ENCODE measurements around the gene WNT11.

Gene WNT11

DNA sequence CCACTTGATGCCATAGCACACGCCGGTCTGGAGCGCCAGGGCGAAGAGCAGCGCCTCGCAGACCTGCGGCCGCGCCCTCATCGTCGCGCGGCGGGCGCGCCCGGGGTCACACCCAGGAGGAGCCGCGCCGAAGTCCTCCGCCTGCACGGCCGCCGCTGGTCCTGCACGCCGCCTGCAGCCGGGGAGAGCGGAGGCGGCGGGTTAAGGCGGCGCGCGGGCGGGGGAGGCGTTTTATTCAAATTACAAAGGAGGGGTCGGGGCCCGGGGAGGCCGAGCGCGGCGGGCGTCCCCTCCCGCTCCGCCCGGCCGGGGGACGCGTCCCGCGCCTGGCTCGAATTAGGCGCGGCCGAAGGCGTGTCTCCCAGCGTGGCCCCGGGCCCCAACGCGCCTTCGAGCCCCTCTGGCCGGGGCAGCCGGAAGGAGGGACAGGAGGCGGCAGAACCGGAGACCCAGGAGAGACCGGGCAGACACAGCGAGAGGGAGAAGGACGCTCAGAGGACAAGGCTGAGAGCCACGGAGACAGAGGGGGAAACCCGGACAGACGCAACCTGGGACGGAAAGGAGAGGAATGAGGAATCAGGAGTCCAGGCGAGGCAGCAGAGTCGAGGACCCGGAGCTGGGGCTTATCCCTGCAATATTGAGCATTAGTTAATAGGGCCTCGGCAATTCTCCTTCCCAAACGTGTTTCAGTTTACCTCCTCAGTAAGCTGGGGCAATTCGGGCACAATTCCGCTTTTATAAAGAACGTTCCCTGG is at the start of gene WNT11:
Gene WNT11, minus strand, starts transcription at position 176 of the 755 bp plus-strand sequence. Its CDS starts 95 bp downstream, at position 81.
- DNase-seq (ENCODE audit: low read depth in 2 of 2): no peak

DNA sequence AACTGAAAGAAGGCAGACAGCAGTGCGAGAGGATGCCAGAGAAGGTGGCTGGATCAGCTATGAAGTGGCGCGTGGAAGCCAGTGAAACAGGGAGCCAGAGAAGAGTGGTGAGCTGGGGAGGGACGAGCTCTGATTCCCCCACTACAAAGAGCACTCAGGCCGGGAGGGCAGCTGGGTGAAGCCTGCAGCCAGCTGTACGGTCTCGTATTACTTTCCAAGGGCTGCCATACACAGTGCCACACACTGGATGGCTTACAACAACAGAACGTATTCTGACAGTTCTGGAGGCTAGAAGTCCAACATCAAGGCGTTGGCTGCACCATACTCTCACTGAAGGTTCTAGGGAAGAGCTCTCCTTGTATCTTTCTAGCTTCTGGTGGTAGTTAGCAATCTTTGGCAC is 47.1 kb upstream of the WNT11 start:
- no peak for DNase-seq (ENCODE audit: low read depth in 2 of 2)

DNA sequence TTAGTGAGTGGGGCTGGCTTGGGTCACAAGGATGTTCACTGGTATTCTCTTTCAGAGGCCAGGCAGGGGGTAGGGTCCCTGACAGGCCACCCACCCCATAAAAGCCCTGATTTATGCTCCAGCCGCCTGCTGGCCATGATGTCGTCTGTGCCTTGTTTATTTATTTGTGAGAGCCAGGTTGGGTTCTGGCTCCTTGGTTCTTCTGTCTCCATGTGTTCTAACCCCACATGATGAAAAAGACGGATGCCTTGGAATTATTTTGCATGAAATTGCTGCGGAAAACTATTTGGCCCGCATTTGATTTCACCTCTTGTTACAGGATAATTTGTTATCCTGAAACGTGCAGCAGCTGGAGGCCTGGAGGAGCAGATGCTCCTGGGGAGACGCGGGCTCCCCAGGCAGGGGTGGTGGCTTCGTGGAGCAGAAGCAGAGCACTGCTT is 46.3 kb upstream of the WNT11 start:
- DNase-seq (ENCODE audit: low read depth in 2 of 2): no peak

DNA sequence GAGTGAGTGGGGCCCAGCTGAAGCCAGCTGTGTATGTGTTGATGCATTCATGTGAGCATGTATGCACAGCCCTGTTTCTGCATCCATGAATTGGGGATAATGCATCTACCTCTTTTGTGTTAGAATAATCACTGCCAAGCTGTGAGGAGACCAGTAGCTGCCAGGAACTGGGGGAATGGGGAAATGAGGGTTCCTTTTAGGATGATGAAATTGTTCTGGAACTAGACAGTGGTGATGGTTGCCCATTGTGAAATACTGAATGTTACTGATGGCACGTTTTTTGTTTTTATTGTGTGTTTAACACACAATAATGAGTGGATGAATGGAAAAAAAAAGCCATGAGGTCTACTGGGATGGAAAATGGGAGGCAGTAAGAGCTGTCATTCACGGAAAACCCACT is 45.3 kb upstream of the WNT11 start:
- DNase-seq (ENCODE audit: low read depth in 2 of 2): no peak

DNA sequence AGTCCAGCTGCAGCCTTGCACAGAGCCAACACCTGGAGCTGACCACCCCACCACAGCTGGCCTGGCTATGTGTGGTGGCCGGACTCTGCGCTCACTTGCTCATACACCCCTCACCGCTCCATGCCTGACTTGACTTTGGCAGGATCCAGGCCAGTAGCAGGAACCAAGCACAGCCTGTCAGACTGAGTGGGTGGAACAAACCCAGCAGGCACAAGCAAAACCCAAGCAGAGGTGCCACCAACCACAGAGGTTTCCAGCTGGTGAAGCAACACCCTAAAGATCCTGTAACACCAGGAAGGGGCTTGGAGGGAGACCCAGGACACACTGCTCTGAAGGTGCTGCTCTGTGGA is 44.9 kb upstream of the WNT11 start:
- no peak for DNase-seq (ENCODE audit: low read depth in 2 of 2)

DNA sequence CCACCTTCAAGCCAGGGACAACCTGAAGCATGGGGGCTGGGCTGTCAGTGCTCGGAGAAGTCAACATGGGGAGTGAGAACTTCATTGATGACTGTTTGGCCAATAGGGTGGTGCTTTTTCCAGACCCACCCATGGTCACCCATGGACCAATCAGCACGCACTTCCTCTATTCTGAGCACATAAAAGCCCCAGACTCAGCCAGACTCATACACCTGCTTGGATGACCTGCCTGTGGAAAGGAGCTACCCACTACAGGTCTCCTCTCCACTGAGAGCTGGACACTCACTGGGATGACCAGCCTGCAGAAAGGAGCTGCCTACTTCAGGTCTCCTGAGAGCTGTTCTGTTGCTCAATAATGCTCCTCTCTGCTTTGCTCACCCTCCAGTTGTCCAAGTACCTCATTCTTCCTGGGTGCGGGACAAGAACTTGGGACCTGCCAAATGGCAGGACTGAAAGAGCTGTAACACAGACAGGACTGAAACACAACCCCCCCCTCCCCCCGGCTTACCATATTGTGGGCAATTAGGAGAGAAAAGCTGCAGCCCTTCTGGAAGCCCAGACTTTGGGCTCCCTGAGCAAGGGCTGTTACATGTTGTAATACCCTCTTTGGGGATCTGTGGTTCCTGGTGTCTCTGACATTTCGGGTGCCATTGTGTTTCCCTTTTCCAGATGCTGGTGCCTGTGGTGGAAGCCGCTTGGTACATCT is 44.4 kb upstream of the WNT11 start:
- no peak for DNase-seq (ENCODE audit: low read depth in 2 of 2)

DNA sequence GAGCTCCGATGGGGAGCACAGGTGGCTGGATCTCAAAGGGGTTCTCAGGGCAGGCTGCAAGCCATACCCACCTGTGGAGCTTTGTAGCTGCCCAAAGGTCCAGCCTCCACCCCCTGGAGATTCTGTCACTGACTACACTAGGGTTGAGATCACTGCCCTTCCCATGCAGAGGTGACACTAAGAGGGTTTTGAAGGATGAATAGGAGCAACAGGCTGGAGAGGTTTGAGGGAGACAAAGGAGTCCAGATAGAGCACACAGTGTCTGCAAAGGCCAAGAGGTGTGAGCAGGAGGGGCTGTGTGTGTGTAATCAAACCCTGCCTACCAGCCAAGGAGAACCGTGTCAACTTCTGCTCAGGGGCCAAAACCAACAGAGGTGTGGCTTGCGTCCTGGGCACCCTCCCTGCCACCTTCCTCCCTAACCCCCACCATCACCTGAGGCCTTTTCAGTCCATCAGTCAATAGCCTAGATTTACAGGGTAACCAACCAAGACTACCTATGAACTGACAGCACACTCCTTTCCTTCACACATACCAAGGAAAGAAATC is 43.0 kb upstream of the WNT11 start:
- DNase-seq (ENCODE audit: low read depth in 2 of 2): no peak

DNA sequence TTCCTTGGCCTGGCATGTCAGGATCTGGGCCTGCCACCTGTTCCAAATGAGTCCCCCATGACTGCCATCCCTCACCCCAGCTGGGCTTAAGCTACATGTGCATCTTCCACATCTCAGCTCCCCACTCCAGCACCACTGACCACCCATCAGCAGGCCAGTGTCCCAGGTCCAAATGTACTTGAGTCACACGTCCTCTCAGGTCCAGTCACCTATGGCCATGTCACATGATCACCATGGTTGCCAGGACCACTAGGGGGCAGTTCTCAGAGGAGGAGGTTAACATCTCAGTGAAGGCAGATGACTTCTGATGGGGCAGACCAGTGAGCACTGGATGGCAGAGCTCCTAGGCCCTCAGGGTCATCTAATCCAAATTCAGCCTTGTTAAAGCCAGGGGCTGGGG is 41.9 kb upstream of the WNT11 start:
- DNase-seq (ENCODE audit: low read depth in 2 of 2): no peak

DNA sequence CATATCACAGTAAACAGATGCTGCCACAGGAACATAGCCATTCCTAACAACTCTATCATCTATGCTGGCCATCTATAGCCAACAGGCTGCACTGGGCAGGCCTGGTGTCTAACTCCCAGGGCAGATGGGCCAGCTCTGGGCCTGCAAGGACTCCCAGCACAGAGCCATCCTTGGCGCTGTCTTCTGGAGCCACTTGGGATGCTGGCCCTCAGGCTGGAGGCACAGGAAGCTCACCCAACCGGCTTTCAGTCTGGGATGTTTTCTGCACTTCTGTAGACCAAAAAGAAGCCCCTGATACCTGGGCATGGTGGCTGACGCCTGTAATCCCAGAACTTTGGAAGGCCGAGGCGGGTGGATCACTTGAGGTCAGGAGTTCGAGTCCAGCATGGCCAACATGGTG is 40.8 kb upstream of the WNT11 start:
- no peak for DNase-seq (ENCODE audit: low read depth in 2 of 2)

DNA sequence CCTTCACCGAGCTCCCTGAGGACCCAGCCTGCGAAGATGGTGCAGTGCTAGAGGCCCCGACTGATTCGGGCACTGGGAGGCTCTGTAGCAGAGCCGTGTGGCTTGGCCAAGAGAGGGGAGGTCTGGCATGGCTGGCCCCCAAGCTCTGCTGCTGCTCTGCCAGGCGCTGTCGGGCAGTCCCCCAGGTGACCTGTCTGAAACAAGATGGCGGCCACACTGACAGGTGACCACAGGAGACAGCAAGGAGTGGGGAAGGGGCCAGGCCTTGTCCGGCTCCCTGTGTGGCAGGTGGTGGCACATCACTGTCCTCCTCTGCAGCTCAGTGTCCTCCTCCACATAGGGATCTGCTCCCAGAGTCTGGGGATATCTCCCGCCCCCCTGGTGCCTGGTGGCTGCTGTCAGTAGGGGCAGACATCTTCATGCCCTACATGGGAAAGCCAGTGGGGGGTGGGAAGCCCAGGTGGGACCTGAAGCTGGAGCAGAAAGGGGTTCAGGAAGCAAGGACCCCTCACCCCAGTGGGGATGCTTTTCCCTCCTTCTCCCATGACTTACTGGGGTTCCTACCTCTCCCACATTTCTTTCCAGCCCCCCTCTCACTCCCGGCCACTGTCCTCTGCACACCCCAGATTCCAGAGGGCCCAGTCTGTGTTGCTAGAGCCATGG is 40.1 kb upstream of the WNT11 start:
- no peak for DNase-seq (ENCODE audit: low read depth in 2 of 2)

DNA sequence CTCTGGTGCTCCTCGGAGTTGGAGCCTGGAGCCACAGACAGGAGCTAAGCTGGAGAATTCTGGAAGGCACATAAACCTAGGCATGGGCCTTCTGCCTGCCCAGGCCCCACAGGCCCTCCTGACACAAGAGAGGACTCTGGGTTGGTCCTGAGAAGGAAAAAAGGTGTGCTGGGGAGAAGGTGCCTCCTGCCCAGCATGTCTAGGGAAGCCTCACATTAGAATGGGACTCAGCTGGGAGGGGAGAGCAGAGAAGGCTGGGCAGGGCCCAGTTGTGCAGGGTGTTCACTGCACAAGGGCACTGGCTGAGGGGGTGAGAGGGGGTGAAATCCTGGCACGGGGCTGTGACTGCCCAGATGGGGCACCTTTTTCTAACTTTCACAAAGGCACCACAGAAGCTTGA is 39.4 kb upstream of the WNT11 start:
- DNase-seq (ENCODE audit: low read depth in 2 of 2): no peak

DNA sequence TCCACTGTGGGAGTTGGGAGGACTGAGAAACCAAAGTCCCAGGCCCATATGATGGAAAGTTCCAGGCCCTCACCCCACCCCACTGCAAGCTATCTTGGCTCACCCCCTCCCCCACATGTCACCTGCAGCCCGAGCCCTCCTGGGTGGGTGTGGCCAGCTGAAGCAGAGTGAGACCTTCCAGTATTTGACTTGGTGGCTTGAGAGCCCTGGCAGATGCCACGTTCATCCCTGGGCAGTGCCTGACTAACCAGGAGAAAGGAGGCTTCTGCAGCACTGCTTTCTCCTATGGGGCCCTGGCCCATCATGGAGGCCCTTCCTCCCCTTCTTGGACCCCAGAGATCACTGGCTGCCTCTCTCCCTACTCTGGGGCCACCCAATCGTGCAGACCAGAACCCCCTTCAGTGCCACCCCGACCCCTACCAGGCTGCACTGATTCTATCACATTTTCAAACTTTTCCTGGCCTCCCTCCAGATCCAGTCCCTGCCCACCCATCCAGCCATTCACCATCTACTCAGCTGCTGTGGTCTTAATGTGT is 38.1 kb upstream of the WNT11 start:
- no peak for DNase-seq (ENCODE audit: low read depth in 2 of 2)

DNA sequence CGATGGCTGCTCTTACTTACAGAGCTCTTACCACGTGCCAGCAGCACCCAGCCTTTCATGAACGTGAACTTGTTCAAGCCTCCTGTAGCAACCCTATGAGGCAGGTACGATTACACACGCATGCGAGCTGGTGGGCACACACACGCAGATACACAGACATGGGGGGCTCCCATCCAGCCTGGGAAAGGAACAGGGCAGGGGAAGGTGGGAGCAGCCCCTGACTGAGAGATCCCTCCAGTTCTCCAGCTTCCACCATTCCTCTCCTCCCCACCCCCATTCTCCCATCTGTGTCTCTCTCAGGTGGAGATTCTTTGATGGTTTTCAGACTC is 37.6 kb upstream of the WNT11 start:
- no peak for DNase-seq (ENCODE audit: low read depth in 2 of 2)

DNA sequence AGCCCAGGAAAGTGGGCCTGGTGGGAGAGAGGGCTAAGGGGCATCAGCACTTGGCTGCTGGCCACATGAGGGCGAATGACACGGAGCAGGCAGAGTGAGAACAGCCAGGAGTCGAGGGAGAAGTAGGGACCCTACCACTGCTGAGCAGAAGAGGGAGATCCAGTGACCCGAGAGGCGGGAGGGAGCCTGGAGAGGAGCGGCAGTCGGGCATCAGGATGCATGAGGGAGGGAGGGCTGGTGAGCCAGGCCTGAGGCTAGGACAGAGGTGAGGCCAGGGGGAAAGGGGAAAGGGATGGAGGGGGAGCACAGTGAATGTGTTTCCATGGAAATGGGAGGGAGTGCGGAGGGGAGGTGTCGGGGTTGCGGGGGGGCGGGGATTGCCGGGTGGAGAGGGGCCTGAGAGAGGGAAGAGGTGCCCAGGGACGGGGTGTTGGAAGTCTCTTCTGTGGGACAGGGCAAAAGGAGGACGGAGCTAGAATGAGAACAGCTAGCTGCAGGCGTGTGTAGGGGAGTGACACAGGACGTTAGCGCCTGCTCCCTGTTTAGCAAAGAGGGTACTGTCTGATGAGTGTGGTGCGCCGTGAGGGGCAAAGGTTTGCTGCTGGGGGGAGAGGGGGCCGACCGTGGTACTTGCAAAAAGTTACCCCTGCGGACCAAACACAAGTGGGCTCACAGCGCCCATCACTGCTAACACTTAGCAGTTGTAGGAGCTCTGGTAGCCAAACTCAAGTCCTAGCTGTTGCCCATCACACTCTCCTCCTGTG is 37.1 kb upstream of the WNT11 start:
- DNase-seq (ENCODE audit: low read depth in 2 of 2): no peak

DNA sequence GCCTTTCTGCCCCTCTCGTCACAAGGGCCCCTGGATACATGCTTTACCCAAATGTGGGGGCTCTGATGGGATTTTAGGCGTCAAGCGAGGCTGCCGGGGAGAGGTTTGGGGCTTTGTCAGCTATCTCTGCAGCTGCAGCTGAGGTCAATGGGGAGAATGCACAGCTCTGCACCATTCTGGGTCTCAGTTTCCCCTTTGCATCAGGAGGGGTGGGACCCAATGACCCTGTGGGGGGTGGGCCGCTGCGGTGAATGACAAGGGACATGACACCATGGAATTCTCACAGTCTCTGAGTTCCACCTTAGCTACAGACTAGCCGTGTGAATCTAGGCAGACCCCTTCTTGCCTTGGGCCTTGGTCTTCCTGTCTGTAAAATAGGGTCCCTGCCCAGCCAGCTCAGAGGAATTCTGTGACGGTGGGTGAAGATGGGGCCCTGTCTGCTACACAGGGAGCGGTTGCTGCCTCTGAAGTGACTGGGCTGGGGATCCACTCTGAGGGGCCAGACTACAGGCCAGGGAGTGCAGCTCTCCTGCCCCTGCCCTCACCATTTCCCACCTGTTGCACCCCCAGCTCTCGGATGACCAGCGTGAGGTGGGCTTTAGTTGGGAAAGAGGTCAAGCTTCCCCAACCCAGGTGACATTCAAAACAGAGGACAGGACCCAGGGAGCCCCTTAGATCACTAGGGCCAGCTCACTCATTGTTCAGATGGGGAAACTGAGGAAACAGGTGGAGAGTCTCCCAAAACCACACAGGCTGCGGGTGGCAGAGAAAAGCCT is 35.9 kb upstream of the WNT11 start:
- no peak for DNase-seq (ENCODE audit: low read depth in 2 of 2)

DNA sequence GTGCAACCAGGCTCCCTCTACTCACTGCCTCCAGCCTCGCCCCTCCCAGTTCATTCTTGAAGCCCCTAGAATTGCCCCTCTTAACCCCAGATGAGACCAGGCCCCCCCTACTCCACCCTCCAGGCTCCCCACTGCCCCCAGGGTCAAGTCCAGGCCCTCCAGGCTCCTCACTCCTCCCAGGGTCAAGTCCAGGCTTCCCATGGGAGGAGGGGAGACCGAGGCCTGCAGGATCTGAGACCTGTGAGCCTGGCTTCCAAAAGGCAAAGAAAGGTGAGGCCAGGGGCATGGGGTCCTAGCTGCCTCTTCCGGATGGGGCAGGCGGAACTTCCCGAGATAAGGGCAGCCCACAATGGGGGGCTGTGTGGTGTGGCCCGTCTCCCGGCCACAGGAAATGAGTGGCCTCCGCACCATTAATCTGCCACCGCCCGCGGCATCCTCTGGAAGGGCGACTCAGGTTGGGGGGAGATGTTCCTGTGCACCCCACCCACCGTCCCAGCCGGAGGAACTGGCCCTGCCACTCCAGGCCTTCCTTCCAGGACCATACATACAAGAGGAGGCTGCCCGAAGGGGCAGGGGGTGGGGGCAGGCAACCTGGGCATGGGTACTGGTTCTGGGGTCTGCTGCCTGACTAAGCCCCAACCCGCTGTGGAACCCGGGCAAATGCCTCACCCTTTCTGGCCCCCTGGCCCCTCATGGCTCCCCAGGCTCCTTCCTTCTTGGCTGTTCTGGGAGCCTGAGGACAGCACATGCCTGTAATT is 35.1 kb upstream of the WNT11 start:
- DNase-seq (ENCODE audit: low read depth in 2 of 2): no peak

DNA sequence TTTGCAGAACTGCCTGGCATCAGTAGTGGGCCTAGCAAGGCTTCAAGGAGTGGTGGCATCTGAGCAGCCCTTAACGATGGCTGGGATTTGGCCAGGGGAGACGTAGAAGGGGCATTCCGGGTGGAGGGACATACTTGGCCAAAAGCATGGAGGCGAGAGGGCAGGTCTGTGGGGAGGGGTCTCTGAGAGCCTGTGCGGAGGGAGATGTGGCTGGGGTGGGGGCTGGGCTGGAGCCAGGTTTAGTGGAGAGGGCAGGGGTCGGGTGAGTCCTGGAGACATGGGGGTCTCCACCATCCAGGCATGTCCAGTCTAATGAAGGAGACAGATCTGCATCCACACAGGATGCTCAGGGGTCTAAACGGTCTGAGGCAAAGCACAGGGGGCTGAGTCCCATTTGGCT is 34.4 kb upstream of the WNT11 start:
- DNase-seq (ENCODE audit: low read depth in 2 of 2): no peak

DNA sequence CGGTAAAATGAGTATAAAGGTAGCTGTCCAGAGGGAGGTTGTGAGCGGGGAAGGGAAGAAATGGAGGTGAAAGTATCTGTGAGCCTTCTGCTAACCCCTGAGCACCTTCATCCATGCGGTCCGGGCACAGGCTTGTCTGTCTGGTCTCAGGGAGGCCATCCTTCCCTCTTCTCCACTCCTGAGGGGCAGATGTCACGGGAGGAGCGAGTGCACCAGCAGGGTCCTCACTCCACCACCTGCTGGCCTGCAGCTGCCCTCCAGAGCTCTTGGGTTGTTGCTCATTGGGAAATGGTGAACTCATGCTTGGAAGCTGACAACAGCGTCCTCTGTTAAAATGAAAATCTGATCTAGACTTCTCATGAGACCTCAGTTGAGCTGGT is 33.8 kb upstream of the WNT11 start:
- no peak for DNase-seq (ENCODE audit: low read depth in 2 of 2)

DNA sequence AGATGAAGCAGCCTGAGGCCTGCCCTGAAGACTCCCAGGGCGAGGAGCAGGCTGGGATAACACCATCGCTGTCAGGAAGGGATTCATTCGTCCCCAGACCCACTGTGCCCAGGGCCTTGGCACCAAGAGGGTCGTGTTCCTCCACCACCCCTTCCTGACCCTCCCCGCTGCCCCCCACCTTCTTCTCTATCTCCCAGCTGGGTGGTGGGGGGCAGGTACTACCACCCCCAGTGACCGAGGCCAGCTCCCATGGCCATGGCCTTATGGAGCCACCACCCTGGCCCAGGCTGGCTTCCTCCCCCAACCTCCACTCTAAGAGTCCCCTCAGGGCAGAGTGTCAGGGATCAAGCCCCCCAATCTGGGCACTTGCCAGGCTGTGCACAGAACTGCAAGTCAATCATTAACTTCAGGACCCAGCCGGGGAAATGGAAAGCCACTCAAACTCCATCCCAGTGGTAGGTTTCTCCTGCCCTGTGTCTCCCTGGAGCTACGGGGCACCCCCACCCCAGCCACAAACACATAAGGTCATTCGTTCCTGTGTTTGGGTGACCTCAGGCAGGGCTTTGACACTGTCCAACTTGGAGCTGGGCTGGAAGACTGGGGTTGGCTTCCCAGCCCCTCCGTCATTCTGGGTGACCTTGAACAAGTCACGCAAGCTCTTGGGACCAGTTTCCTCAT is 33.3 kb upstream of the WNT11 start:
- DNase-seq (ENCODE audit: low read depth in 2 of 2): no peak

DNA sequence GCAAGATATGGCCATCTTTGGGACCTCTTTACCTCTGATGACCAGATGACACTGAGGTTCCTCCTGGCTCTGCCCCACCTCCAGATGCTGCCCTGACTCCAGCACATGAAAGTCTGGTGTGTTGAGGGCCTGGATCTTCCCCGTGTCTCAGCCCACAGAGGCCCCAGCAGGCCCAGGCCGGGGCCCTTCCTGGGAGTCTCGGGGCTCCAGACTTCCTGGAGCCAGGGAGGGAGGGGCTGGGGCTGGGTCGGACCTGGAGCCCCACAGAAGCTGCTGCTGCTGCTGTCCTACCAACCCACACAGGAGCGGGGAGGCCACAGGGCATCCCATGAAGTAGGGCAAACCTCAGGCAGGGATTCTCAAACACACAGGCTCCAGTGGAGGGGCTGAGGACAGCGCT is 32.2 kb upstream of the WNT11 start:
- DNase-seq (ENCODE audit: low read depth in 2 of 2): no peak
